K562 (cell line): ENCODE data around the gene PLPP7. TPM values are rescaled to one million over a fixed set of nuclear protein-coding genes. Genes with fewer than 3 reads are reported as not detected.

Experiments used
- BRD9 ChIP-seq: fragments of 450-650 bp; IDR thresholded peaks from 2 replicates; pipeline ENCODE4 v1.6.1; 2018; ENCODE audit warnings: low read depth; ENCODE audit not compliant: partially characterized antibody
- CEBPB ChIP-seq: fragments of 450-650 bp; IDR thresholded peaks from 2 replicates; pipeline ENCODE4 v1.6.1; 2016; ENCODE audit warnings: missing genetic modification characterization, missing compliant biosample characterization
- KDM1A ChIP-seq, 2 experiments: fragments of 450-650 bp; IDR thresholded peaks; 2 replicates each; pipeline ENCODE4 v1.6.1; 2016; ENCODE audit warnings: mild to moderate bottlenecking in 2 of 2
- MLX ChIP-seq, 2 experiments: fragments of 450-650 bp in 1 of 2; sonication (generic) in 1 of 2; formaldehyde crosslinking; conservative IDR thresholded peaks; 2 replicates each; pipeline versions ENCODE4 v1.4.0 to v1.8.1; 2020 to 2022; ENCODE audit warnings: mild to moderate bottlenecking in 1 of 2, missing genetic modification reagents in 1 of 2
- MNT ChIP-seq, 2 experiments: fragments of 450-650 bp; conservative IDR thresholded peaks; 2 replicates each; pipeline ENCODE4 v1.6.1; 2017; ENCODE audit warnings: mild to moderate bottlenecking in 2 of 2, moderate library complexity in 2 of 2
- PRPF4 ChIP-seq: fragments of 200-400 bp; formaldehyde crosslinking; IDR thresholded peaks from one replicate; pipeline ENCODE4 v1.6.1; 2017; ENCODE audit warnings: low read length, low read depth, mild to moderate bottlenecking; ENCODE audit not compliant: insufficient read depth, poor library complexity, severe bottlenecking
- RBFOX2 ChIP-seq: fragments of 200-400 bp; formaldehyde crosslinking; IDR thresholded peaks from 2 replicates; pipeline ENCODE4 v1.6.1; 2017; ENCODE audit warnings: low read depth, mild to moderate bottlenecking, low read length, moderate library complexity
- SIN3A ChIP-seq, 2 experiments: fragments of 150-350 bp in 1 of 2; IDR thresholded peaks; 2 replicates each; pipeline ENCODE4 v1.6.1; 2011 to 2016; ENCODE audit warnings: borderline replicate concordance in 2 of 2, low read depth in 2 of 2, low read length in 2 of 2, mild to moderate bottlenecking in 2 of 2, moderate library complexity in 2 of 2; ENCODE audit not compliant: control insufficient read depth in 1 of 2
- SUPT5H ChIP-seq: fragments of 450-650 bp; IDR thresholded peaks from 2 replicates; pipeline ENCODE4 v1.6.1; 2016
- THRA ChIP-seq: fragments of 450-650 bp; IDR thresholded peaks from 2 replicates; pipeline ENCODE4 v1.6.1; 2017; ENCODE audit warnings: mild to moderate bottlenecking, moderate library complexity
- ZBTB17 ChIP-seq: fragments of 450-650 bp; formaldehyde crosslinking; IDR thresholded peaks from 2 replicates; pipeline ENCODE4 v1.4.0; 2020; ENCODE audit warnings: mild to moderate bottlenecking
- ZFP36 ChIP-seq: fragments of 150-350 bp; IDR thresholded peaks from 2 replicates; pipeline ENCODE4 v1.6.1; 2018; ENCODE audit warnings: low read length, low read depth; ENCODE audit not compliant: partially characterized antibody
- ZNF316 ChIP-seq: fragments of 450-650 bp; IDR thresholded peaks from 2 replicates; pipeline ENCODE4 v1.6.1; 2016
- ZNF445 ChIP-seq: fragments of 250-450 bp; sonication (Bioruptor Pico); IDR thresholded peaks from 2 replicates; pipeline ENCODE4 v1.4.0; 2020; ENCODE audit warnings: low read depth, mild to moderate bottlenecking, moderate library complexity
- ZNF583 ChIP-seq: fragments of 250-450 bp; sonication (Bioruptor Pico); IDR thresholded peaks from 2 replicates; pipeline ENCODE4 v1.4.0; 2020
- ZNF766 ChIP-seq: fragments of 200-800 bp; sonication (Bioruptor generic); conservative IDR thresholded peaks from 2 replicates; pipeline ENCODE4 v1.6.1; 2016; ENCODE audit warnings: missing genetic modification characterization, missing compliant biosample characterization
- polyA plus RNA-seq, 8 experiments: library from polyadenylated mRNA; depleted of rRNA in 4 of 8; stranded (reverse) in 5 of 8; unstranded in 3 of 8; fragments of >200 nt; fragmentation: Nextera tagmentation in 2 of 8; fragmentation: Illumina TruSeq in 1 of 8; extraction: Ambion mirVana in 2 of 8; extraction: Trizol in 1 of 8; gene quantifications; 2 replicates each; pipeline versions ENCODE4 v1.2.1 to v1.2.3, GENCODE V29; 2011 to 2014; ENCODE audit warnings: inconsistent platforms in 1 of 8, missing spikeins in 1 of 8
- total RNA-seq, 7 experiments: library from RNA; depleted of rRNA in 6 of 7; stranded (reverse); fragments of >200 nt in 6 of 7; fragmentation: Illumina TruSeq in 2 of 7; extraction: Trizol in 2 of 7; gene quantifications; 2 replicates each; pipeline versions ENCODE4 v1.2.1 to v1.2.3, GENCODE V29; 2011 to 2021; ENCODE audit warnings: low replicate concordance in 1 of 7
- TF ChIP-seq, protein P1 (sequence below): sonication (generic); formaldehyde crosslinking; IDR thresholded peaks from 2 replicates; pipeline ENCODE4 v1.8.0; 2022; ENCODE audit warnings: mild to moderate bottlenecking, missing genetic modification reagents
- TF ChIP-seq, protein P2 (sequence below): fragments of 250-450 bp; sonication (Bioruptor Pico); IDR thresholded peaks from 2 replicates; pipeline ENCODE4 v1.6.1; 2021; ENCODE audit warnings: mild to moderate bottlenecking
- TF ChIP-seq, protein P3 (sequence below): IDR thresholded peaks from 2 replicates; pipeline ENCODE4 v1.6.1; 2011; ENCODE audit warnings: borderline replicate concordance, low read depth, mild to moderate bottlenecking, moderate library complexity, low read length; ENCODE audit not compliant: insufficient read depth, poor library complexity, severe bottlenecking

The PLPP7 gene
- total and polyA plus RNA-seq, 9 of the 15 experiments (the other 6 are each of a cell fraction or from before 2014, with no cell fraction given), result 0.09 to 0.93 (median 0.18) TPM; not detected in 4

GRCh38 chr9:131312822-131313770, 23.6 kb downstream of the PLPP7 start (continued):
- no peak for TF ChIP-seq CEBPB (tag)
- TF ChIP-seq BRD9, result no peak
- no peak for TF ChIP-seq SUPT5H
- TF ChIP-seq SIN3A (IDR thresholded peaks at IDR 0.05; ENCODE audit: borderline replicate concordance in 2 of 2, control insufficient read depth in 1 of 2, low read depth in 2 of 2, low read length in 2 of 2), result 0 out of 4 replicates have a peak, but pooled peaks of 1 of the 2 experiments have one; percentile 33
- no peak for TF ChIP-seq ZNF583 (CRISPR knock-in tag)
- TF ChIP-seq ZNF316, result no peak
- TF ChIP-seq, protein P1, sequence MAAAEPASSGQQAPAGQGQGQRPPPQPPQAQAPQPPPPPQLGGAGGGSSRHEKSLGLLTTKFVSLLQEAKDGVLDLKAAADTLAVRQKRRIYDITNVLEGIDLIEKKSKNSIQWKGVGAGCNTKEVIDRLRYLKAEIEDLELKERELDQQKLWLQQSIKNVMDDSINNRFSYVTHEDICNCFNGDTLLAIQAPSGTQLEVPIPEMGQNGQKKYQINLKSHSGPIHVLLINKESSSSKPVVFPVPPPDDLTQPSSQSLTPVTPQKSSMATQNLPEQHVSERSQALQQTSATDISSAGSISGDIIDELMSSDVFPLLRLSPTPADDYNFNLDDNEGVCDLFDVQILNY, result no peak
- no peak for TF ChIP-seq MNT (conservative IDR thresholded peaks at IDR 0.05)
- TF ChIP-seq, protein P2, sequence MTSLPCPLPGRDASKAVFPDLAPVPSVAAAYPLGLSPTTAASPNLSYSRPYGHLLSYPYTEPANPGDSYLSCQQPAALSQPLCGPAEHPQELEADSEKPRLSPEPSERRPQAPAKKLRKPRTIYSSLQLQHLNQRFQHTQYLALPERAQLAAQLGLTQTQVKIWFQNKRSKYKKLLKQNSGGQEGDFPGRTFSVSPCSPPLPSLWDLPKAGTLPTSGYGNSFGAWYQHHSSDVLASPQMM (CRISPR knock-in tag), result no peak
- TF ChIP-seq, protein P3, sequence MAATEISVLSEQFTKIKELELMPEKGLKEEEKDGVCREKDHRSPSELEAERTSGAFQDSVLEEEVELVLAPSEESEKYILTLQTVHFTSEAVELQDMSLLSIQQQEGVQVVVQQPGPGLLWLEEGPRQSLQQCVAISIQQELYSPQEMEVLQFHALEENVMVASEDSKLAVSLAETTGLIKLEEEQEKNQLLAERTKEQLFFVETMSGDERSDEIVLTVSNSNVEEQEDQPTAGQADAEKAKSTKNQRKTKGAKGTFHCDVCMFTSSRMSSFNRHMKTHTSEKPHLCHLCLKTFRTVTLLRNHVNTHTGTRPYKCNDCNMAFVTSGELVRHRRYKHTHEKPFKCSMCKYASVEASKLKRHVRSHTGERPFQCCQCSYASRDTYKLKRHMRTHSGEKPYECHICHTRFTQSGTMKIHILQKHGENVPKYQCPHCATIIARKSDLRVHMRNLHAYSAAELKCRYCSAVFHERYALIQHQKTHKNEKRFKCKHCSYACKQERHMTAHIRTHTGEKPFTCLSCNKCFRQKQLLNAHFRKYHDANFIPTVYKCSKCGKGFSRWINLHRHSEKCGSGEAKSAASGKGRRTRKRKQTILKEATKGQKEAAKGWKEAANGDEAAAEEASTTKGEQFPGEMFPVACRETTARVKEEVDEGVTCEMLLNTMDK, result no peak
- peak; percentile 96 for TF ChIP-seq THRA
- no peak for TF ChIP-seq ZBTB17 (CRISPR knock-in tag)
- no peak for TF ChIP-seq ZNF445 (CRISPR knock-in tag)
- TF ChIP-seq MLX (CRISPR knock-in tag; conservative IDR thresholded peaks at IDR 0.05), result no peak
- peak; percentile 51 for TF ChIP-seq RBFOX2
- TF ChIP-seq ZFP36, result peak; percentile 55
- no peak for TF ChIP-seq ZNF766 (CRISPR knock-in tag)
- TF ChIP-seq KDM1A (IDR thresholded peaks at IDR 0.05), result peak; percentile 74 to 90
- no peak for TF ChIP-seq PRPF4
